ENCODE measurements around the gene FXN. TPM values are rescaled to one million over a fixed set of nuclear protein-coding genes. Genes with fewer than 3 reads are reported as not detected.
"Not testable (repeated sequence)": the region's sequence is repeated elsewhere in the genome, so short reads cannot be mapped to it uniquely, and the experiment has no call there.

The FXN gene
- total RNA-seq, 2 donors from 2014 or later, result 10.5 to 24.6 TPM

GRCh38 chr9:69097923-69098593 lies 62.5 kb downstream of the FXN start:
- no peak overlapping the region for H3K4me3 ChIP-seq
- no peaks in the 10 kb centered on the region for H3K9me3 ChIP-seq
- DNase-seq (ENCODE audit: low spot score), result no peak
- no peaks in the 10 kb centered on the region for H3K36me3 ChIP-seq
- no peak overlapping the region for H3K27ac ChIP-seq
- H3K27me3 ChIP-seq, result no peaks in the 10 kb centered on the region
- no peaks in the 10 kb centered on the region for H3K4me1 ChIP-seq
- TF ChIP-seq CTCF (IDR thresholded peaks at IDR 0.05), result no peak

GRCh38 chr9:69103348-69103996 lies 67.9 kb downstream of the FXN start:
- H3K9me3 ChIP-seq; H3K27me3 ChIP-seq; H3K27ac ChIP-seq; DNase-seq (ENCODE audit: low spot score); H3K36me3 ChIP-seq; H3K4me1 ChIP-seq; H3K4me3 ChIP-seq: not testable (repeated sequence)

GRCh38 chr9:69104830-69105527 lies 69.4 kb downstream of the FXN start:
- no peak for DNase-seq (ENCODE audit: low spot score)
- Histone ChIP-seq H3K4me1 (no peaks in the 10 kb centered on the region), H3K27ac (no peak overlapping the region), H3K36me3 (no peaks in the 10 kb centered on the region), H3K27me3 (no peaks in the 10 kb centered on the region), H3K9me3 (no peaks in the 10 kb centered on the region), H3K4me3 (no peak overlapping the region)
- no peak for TF ChIP-seq CTCF (IDR thresholded peaks at IDR 0.05)

GRCh38 chr9:69107771-69108170 lies 72.2 kb downstream of the FXN start:
- Histone ChIP-seq H3K4me1 (no peaks in the 10 kb centered on the region), H3K36me3 (no peaks in the 10 kb centered on the region), H3K9me3 (no peaks in the 10 kb centered on the region), H3K27me3 (no peaks in the 10 kb centered on the region), H3K27ac (no peak overlapping the region), H3K4me3 (no peak overlapping the region)
- no peak for TF ChIP-seq CTCF (IDR thresholded peaks at IDR 0.05)
- DNase-seq (ENCODE audit: low spot score), result no peak

- H3K4me3 ChIP-seq; H3K4me1 ChIP-seq; H3K9me3 ChIP-seq; H3K36me3 ChIP-seq; H3K27me3 ChIP-seq; DNase-seq (ENCODE audit: low spot score); H3K27ac ChIP-seq: not testable (repeated sequence)
Observed at GRCh38 chr9:69108706-69109105, 73.2 kb downstream of the FXN start.

GRCh38 chr9:69109152-69109551 lies 73.6 kb downstream of the FXN start:
- no peak overlapping the region for H3K4me3 ChIP-seq
- H3K27ac ChIP-seq, result no peak overlapping the region
- H3K27me3 ChIP-seq, result no peaks in the 10 kb centered on the region
- no peaks in the 10 kb centered on the region for H3K4me1 ChIP-seq
- no peaks in the 10 kb centered on the region for H3K36me3 ChIP-seq
- no peak for TF ChIP-seq CTCF (IDR thresholded peaks at IDR 0.05)
- DNase-seq (ENCODE audit: low spot score), result no peak
- no peaks in the 10 kb centered on the region for H3K9me3 ChIP-seq

GRCh38 chr9:69112646-69113045 lies 77.1 kb downstream of the FXN start:
- not testable (repeated sequence) for H3K4me3 ChIP-seq; DNase-seq (ENCODE audit: low spot score); H3K9me3 ChIP-seq; H3K36me3 ChIP-seq; H3K27me3 ChIP-seq; H3K4me1 ChIP-seq; H3K27ac ChIP-seq

All from right atrium auricular region (tissue), 2 donors.